Measurements from ENCODE around the gene OPN3. TPM values are rescaled to one million over a fixed set of nuclear protein-coding genes. Genes with fewer than 3 reads are reported as not detected.

OPN3 gene
- total RNA-seq, 1 donor from 2014 or later = 15.5 TPM

- no peak overlapping the region for H3K4me3 ChIP-seq
- H3K36me3 ChIP-seq = no peaks in the 10 kb centered on the region
- intact Hi-C loops (cut with DNase I) = no loop called here
- H3K4me1 ChIP-seq = no peaks in the 10 kb centered on the region
- H3K27ac ChIP-seq = no peak overlapping the region
- no peak for TF ChIP-seq POLR2AphosphoS5 (IDR thresholded peaks at IDR 0.05; ENCODE audit: insufficient read depth in 1 of 2, low read depth in 1 of 2)
- no peak for TF ChIP-seq POLR2A (IDR thresholded peaks at IDR 0.05)
- TF ChIP-seq, protein P1, sequence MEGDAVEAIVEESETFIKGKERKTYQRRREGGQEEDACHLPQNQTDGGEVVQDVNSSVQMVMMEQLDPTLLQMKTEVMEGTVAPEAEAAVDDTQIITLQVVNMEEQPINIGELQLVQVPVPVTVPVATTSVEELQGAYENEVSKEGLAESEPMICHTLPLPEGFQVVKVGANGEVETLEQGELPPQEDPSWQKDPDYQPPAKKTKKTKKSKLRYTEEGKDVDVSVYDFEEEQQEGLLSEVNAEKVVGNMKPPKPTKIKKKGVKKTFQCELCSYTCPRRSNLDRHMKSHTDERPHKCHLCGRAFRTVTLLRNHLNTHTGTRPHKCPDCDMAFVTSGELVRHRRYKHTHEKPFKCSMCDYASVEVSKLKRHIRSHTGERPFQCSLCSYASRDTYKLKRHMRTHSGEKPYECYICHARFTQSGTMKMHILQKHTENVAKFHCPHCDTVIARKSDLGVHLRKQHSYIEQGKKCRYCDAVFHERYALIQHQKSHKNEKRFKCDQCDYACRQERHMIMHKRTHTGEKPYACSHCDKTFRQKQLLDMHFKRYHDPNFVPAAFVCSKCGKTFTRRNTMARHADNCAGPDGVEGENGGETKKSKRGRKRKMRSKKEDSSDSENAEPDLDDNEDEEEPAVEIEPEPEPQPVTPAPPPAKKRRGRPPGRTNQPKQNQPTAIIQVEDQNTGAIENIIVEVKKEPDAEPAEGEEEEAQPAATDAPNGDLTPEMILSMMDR (IDR thresholded peaks at IDR 0.05) = no peak
- H3K9me3 ChIP-seq = no peaks in the 10 kb centered on the region
- no peak for DNase-seq (ENCODE audit: extremely low spot score in 2 of 2)
- H3K27me3 ChIP-seq = no peaks in the 10 kb centered on the region
These were observed 14.5 kb upstream of the OPN3 start for GRCh38 chr1:241654641-241655040.

GRCh38 chr1:241654019-241654418, 13.8 kb upstream of the OPN3 start:
- TF ChIP-seq, protein P1 (IDR thresholded peaks at IDR 0.05) = no peak
- no peak overlapping the region for H3K27ac ChIP-seq
- no peaks in the 10 kb centered on the region for H3K9me3 ChIP-seq
- H3K4me1 ChIP-seq = no peaks in the 10 kb centered on the region
- no peaks in the 10 kb centered on the region for H3K27me3 ChIP-seq
- H3K36me3 ChIP-seq = no peaks in the 10 kb centered on the region
- no peak overlapping the region for H3K4me3 ChIP-seq
- intact Hi-C loops (cut with DNase I) = no loop called here
- DNase-seq (ENCODE audit: extremely low spot score in 2 of 2) = no peak

GRCh38 chr1:241652012-241652411, 11.8 kb upstream of the OPN3 start, which contains the start of gene WDR64:
WDR64 (plus strand) TSS chr1:241652281; CDS start chr1:241652485, 204 bp downstream.
- no peak for TF ChIP-seq POLR2A (IDR thresholded peaks at IDR 0.05)
- TF ChIP-seq, protein P1 (IDR thresholded peaks at IDR 0.05) = no peak
- no peak for TF ChIP-seq POLR2AphosphoS5 (IDR thresholded peaks at IDR 0.05; ENCODE audit: insufficient read depth in 1 of 2, low read depth in 1 of 2)
- H3K9me3 ChIP-seq = no peaks in the 10 kb centered on the region
- no peak within 1 kb of the TSS for H3K4me3 ChIP-seq
- H3K36me3 ChIP-seq = no peaks in the 10 kb centered on the region
- no peak within 1 kb of the TSS for H3K27ac ChIP-seq
- intact Hi-C loops (cut with DNase I) = no loop called here
- no peaks in the 10 kb centered on the region for H3K27me3 ChIP-seq
- no peaks in the 10 kb centered on the region for H3K4me1 ChIP-seq
- no peak for DNase-seq (ENCODE audit: extremely low spot score in 2 of 2)

GRCh38 chr1:241648159-241648558, 8.0 kb upstream of the OPN3 start:
- H3K36me3 ChIP-seq = no peaks in the 10 kb centered on the region
- H3K9me3 ChIP-seq = no peaks in the 10 kb centered on the region
- no peak for TF ChIP-seq POLR2A (IDR thresholded peaks at IDR 0.05)
- H3K27me3 ChIP-seq = no peaks in the 10 kb centered on the region
- no peak overlapping the region for H3K27ac ChIP-seq
- intact Hi-C loops (cut with DNase I) = no loop called here
- no peaks in the 10 kb centered on the region for H3K4me1 ChIP-seq
- no peak overlapping the region for H3K4me3 ChIP-seq
- DNase-seq (ENCODE audit: extremely low spot score in 2 of 2) = no peak

GRCh38 chr1:241647658-241648057, 7.5 kb upstream of the OPN3 start:
- no peaks in the 10 kb centered on the region for H3K27me3 ChIP-seq
- intact Hi-C loops (cut with DNase I) = no loop called here
- TF ChIP-seq, protein P1 (IDR thresholded peaks at IDR 0.05) = no peak
- no peak for TF ChIP-seq POLR2A (IDR thresholded peaks at IDR 0.05)
- TF ChIP-seq POLR2AphosphoS5 (IDR thresholded peaks at IDR 0.05; ENCODE audit: insufficient read depth in 1 of 2, low read depth in 1 of 2) = no peak
- H3K36me3 ChIP-seq = no peaks in the 10 kb centered on the region
- no peaks in the 10 kb centered on the region for H3K9me3 ChIP-seq
- H3K4me3 ChIP-seq = no peak overlapping the region
- no peak for DNase-seq (ENCODE audit: extremely low spot score in 2 of 2)
- no peaks in the 10 kb centered on the region for H3K4me1 ChIP-seq
- no peak overlapping the region for H3K27ac ChIP-seq

- Histone ChIP-seq H3K4me3 (no peak overlapping the region), H3K36me3 (no peaks in the 10 kb centered on the region), H3K9me3 (no peaks in the 10 kb centered on the region), H3K4me1 (no peaks in the 10 kb centered on the region), H3K27me3 (no peaks in the 10 kb centered on the region), H3K27ac (no peak overlapping the region)
- intact Hi-C loops (cut with DNase I) = no loop called here
- no peak for DNase-seq (ENCODE audit: extremely low spot score in 2 of 2)
- TF ChIP-seq POLR2A (IDR thresholded peaks at IDR 0.05) (no peak), POLR2AphosphoS5 (IDR thresholded peaks at IDR 0.05; ENCODE audit: insufficient read depth in 1 of 2, low read depth in 1 of 2) (no peak)
- TF ChIP-seq, protein P1 (IDR thresholded peaks at IDR 0.05) = no peak
These were observed 6.0 kb upstream of the OPN3 start for GRCh38 chr1:241646201-241646600.

Measured in vagina (tissue), 2 donors.